GM23338 (cell line): ENCODE data around the gene ZBTB44. TPM values are rescaled to one million over a fixed set of nuclear protein-coding genes. Genes with fewer than 3 reads are reported as not detected.

Experiments used
- ATAC-seq: fragments of 200-7000 bp; cut with Tn5 transposase; 3 replicates; pipeline ENCODE4 v1.9.1; 2020
- DNase-seq: peaks from one replicate; pipeline ENCODE4 v3.0.0-alpha.2; 2015; ENCODE audit warnings: low spot score
- H2AFZ ChIP-seq: fragments of 200-600 bp; sonication (generic); 2 replicates; pipeline ENCODE4 v1.8.0; 2016; ENCODE audit warnings: antibody characterized with exemption, mild to moderate bottlenecking, moderate library complexity
- H3F3A ChIP-seq: fragments of 200-600 bp; sonication (generic); replicated peaks from 2 replicates; pipeline ENCODE4 v1.8.0; 2017; ENCODE audit warnings: antibody characterized with exemption, mixed run types, low read depth
- H3K27ac ChIP-seq: fragments of 200-600 bp; sonication (generic); 2 replicates; pipeline ENCODE4 v1.6.1; 2016; ENCODE audit warnings: low read depth
- H3K27me3 ChIP-seq: fragments of 200-600 bp; sonication (generic); 2 replicates; pipeline ENCODE4 v1.8.0; 2016; ENCODE audit warnings: mild to moderate bottlenecking, mixed run types, moderate library complexity; ENCODE audit not compliant: insufficient read depth
- H3K36me3 ChIP-seq: fragments of 200-600 bp; sonication (generic); 2 replicates; pipeline ENCODE4 v1.8.0; 2016; ENCODE audit warnings: mild to moderate bottlenecking; ENCODE audit not compliant: insufficient read depth
- H3K4me1 ChIP-seq: fragments of 200-600 bp; sonication (generic); 2 replicates; pipeline ENCODE4 v1.8.0; 2016; ENCODE audit warnings: mild to moderate bottlenecking, moderate library complexity; ENCODE audit not compliant: insufficient read depth
- H3K4me2 ChIP-seq: fragments of 200-600 bp; sonication (generic); 2 replicates; pipeline ENCODE4 v1.7.1; 2017; ENCODE audit warnings: mixed run types
- H3K4me3 ChIP-seq: fragments of 200-600 bp; sonication (generic); 2 replicates; pipeline ENCODE4 v1.6.1; 2016; ENCODE audit warnings: mixed run types
- H3K79me2 ChIP-seq: fragments of 200-600 bp; sonication (generic); replicated peaks from 2 replicates; pipeline ENCODE4 v1.8.0; 2017; ENCODE audit warnings: mild to moderate bottlenecking; ENCODE audit not compliant: insufficient read depth
- H3K9me2 ChIP-seq: fragments of 200-600 bp; sonication (generic); 2 replicates; pipeline ENCODE4 v1.8.0; 2017; ENCODE audit not compliant: insufficient read depth
- H4K20me1 ChIP-seq: fragments of 200-600 bp; sonication (generic); replicated peaks from 2 replicates; pipeline ENCODE4 v1.8.0; 2017; ENCODE audit warnings: mild to moderate bottlenecking; ENCODE audit not compliant: insufficient read depth
- H3K27ac Mint-ChIP-seq: 2 replicates; pipeline ENCODE4 v1.8.0; 2020; ENCODE audit warnings: inconsistent platforms, mild to moderate bottlenecking, moderate library complexity, mixed read lengths
- H3K27me3 Mint-ChIP-seq: 3 replicates; pipeline ENCODE4 v1.8.0; 2022; ENCODE audit warnings: low read depth, mild to moderate bottlenecking, moderate library complexity, mixed read lengths, inconsistent platforms; ENCODE audit not compliant: insufficient read depth, poor library complexity
- H3K36me3 Mint-ChIP-seq: 3 replicates; pipeline ENCODE4 v1.8.0; 2021; ENCODE audit warnings: low read depth, mild to moderate bottlenecking, inconsistent platforms, moderate library complexity, mixed read lengths
- H3K4me1 Mint-ChIP-seq: 3 replicates; pipeline ENCODE4 v1.8.0; 2020; ENCODE audit warnings: mild to moderate bottlenecking, inconsistent platforms, mixed read lengths
- H3K4me3 Mint-ChIP-seq: 3 replicates; pipeline ENCODE4 v1.8.0; 2021; ENCODE audit warnings: moderate library complexity, mild to moderate bottlenecking, inconsistent platforms, mixed read lengths
- H3K9me3 Mint-ChIP-seq: 3 replicates; pipeline ENCODE4 v1.8.0; 2020; ENCODE audit warnings: moderate library complexity, mild to moderate bottlenecking, inconsistent platforms, mixed read lengths
- CREB1 ChIP-seq: fragments of 250-450 bp; sonication (Bioruptor Pico); IDR thresholded peaks from 2 replicates; pipeline ENCODE4 v1.5.0; 2020; ENCODE audit warnings: low read depth, mild to moderate bottlenecking, moderate library complexity
- CTCF ChIP-seq, 2 experiments: fragments of 200-600 bp in 1 of 2; sonication (generic) in 1 of 2; conservative IDR thresholded peaks; 2 replicates each; pipeline versions ENCODE4 v1.5.1 to v1.6.1; 2016 to 2017; ENCODE audit warnings: antibody characterized with exemption in 2 of 2, low read depth in 2 of 2, mild to moderate bottlenecking in 2 of 2, moderate library complexity in 1 of 2
- ETS1 ChIP-seq: IDR thresholded peaks from 2 replicates; pipeline ENCODE4 v1.6.1; 2016; ENCODE audit warnings: antibody characterized with exemption
- EZH2 ChIP-seq: fragments of 200-600 bp; sonication (generic); IDR thresholded peaks from one replicate; pipeline ENCODE4 v1.8.0; 2017; ENCODE audit warnings: antibody characterized with exemption, mild to moderate bottlenecking, low read depth; ENCODE audit not compliant: unreplicated experiment
- EZH2phosphoT487 ChIP-seq: fragments of 200-600 bp; sonication (generic); IDR thresholded peaks from one replicate; pipeline ENCODE4 v1.8.1; 2018; ENCODE audit warnings: antibody characterized with exemption; ENCODE audit not compliant: unreplicated experiment
- JUNB ChIP-seq: IDR thresholded peaks from one replicate; pipeline ENCODE4 v1.6.1; 2016; ENCODE audit warnings: antibody characterized with exemption; ENCODE audit not compliant: unreplicated experiment
- NANOG ChIP-seq: IDR thresholded peaks from 2 replicates; pipeline ENCODE4 v1.6.1; 2016; ENCODE audit warnings: antibody characterized with exemption, borderline replicate concordance
- POLR2AphosphoS5 ChIP-seq: IDR thresholded peaks from 2 replicates; pipeline ENCODE4 v1.6.1; 2016; ENCODE audit warnings: antibody characterized with exemption, low read depth
- STAT1 ChIP-seq: IDR thresholded peaks from one replicate; pipeline ENCODE4 v1.6.1; 2016; ENCODE audit warnings: antibody characterized with exemption; ENCODE audit not compliant: unreplicated experiment
- ZNF114 ChIP-seq: fragments of 250-450 bp; sonication (Bioruptor Pico); IDR thresholded peaks from 2 replicates; pipeline ENCODE4 v1.5.0; 2020; ENCODE audit warnings: mild to moderate bottlenecking, moderate library complexity
- ZNF331 ChIP-seq: fragments of 250-450 bp; sonication (Bioruptor Pico); IDR thresholded peaks from 2 replicates; pipeline ENCODE4 v1.5.0; 2020; ENCODE audit warnings: low read depth, mild to moderate bottlenecking, moderate library complexity
- polyA plus RNA-seq: library from polyadenylated mRNA; unstranded; fragments of >200 nt; fragmentation: Nextera tagmentation; extraction: Ambion mirVana; gene quantifications from 2 replicates; pipeline ENCODE4 v1.2.1, GENCODE V29; 2016
- total RNA-seq: library from RNA; depleted of rRNA; stranded (reverse); fragments of >200 nt; shearing (Covaris generic); gene quantifications from 2 replicates; pipeline ENCODE4 v1.2.3, GENCODE V29; 2014
- TF ChIP-seq, protein P1 (sequence below): IDR thresholded peaks from one replicate; pipeline ENCODE4 v1.6.1; 2018; ENCODE audit warnings: antibody characterized with exemption; ENCODE audit not compliant: unreplicated experiment

Gene ZBTB44
- total and polyA plus RNA-seq, 2 experiments from 2014 or later: 61.2 to 102 TPM

GRCh38 chr11:130216591-130217132, 98.1 kb downstream of the ZBTB44 start (continued):
- TF ChIP-seq JUNB (no peak), ZNF114 (CRISPR knock-in tag) (no peak), NANOG (no peak), CREB1 (no peak), CTCF (conservative IDR thresholded peaks at IDR 0.05; ENCODE audit: low read depth in 2 of 2) (no peak), POLR2AphosphoS5 (no peak), ETS1 (no peak), ZNF331 (CRISPR knock-in tag) (no peak), STAT1 (no peak), EZH2 (no peak)
- TF ChIP-seq, protein P1, sequence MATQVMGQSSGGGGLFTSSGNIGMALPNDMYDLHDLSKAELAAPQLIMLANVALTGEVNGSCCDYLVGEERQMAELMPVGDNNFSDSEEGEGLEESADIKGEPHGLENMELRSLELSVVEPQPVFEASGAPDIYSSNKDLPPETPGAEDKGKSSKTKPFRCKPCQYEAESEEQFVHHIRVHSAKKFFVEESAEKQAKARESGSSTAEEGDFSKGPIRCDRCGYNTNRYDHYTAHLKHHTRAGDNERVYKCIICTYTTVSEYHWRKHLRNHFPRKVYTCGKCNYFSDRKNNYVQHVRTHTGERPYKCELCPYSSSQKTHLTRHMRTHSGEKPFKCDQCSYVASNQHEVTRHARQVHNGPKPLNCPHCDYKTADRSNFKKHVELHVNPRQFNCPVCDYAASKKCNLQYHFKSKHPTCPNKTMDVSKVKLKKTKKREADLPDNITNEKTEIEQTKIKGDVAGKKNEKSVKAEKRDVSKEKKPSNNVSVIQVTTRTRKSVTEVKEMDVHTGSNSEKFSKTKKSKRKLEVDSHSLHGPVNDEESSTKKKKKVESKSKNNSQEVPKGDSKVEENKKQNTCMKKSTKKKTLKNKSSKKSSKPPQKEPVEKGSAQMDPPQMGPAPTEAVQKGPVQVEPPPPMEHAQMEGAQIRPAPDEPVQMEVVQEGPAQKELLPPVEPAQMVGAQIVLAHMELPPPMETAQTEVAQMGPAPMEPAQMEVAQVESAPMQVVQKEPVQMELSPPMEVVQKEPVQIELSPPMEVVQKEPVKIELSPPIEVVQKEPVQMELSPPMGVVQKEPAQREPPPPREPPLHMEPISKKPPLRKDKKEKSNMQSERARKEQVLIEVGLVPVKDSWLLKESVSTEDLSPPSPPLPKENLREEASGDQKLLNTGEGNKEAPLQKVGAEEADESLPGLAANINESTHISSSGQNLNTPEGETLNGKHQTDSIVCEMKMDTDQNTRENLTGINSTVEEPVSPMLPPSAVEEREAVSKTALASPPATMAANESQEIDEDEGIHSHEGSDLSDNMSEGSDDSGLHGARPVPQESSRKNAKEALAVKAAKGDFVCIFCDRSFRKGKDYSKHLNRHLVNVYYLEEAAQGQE: no peak

DNA sequence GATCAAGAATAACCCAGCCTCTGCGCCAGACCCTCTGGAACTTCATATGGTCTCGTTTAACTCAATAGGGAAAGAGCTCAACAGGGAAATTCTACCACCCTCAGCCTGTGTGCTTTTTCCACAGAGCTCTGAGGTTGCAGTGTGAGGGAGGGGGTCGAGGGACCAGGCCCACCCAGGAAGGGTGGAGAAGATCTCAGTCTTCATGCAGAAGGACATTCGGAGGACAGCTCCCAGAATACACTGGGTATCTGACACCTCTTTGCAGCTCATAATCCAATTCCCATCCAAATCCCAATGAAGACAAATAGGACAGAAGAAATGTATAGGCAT, 98.5 kb downstream of the ZBTB44 start:
- Histone ChIP-seq H3K79me2 (no peaks in the 10 kb centered on the region), H3K27me3 (no peaks in the 10 kb centered on the region), H3K27ac (no peak overlapping the region), H4K20me1 (no peaks in the 10 kb centered on the region), H3K36me3 (no peaks in the 10 kb centered on the region), H3F3A (no peaks in the 10 kb centered on the region), H3K9me2 (0 out of 2 replicates have a peak, but pooled peaks cover 3% of the 10 kb centered on the region), H3K4me3 (no peak overlapping the region), H2AFZ (no peak overlapping the region), H3K4me2 (no peak overlapping the region), H3K4me1 (peaks cover 10% of the 10 kb centered on the region)
- no peak for DNase-seq
- Mint-ChIP-seq H3K27me3 (peaks cover 14% of the 10 kb centered on the region), H3K27ac (no peak overlapping the region), H3K4me3 (no peak overlapping the region; the same call in 2 of the 3 replicates), H3K9me3 (no peaks in the 10 kb centered on the region), H3K36me3 (no peaks in the 10 kb centered on the region), H3K4me1 (peaks cover 17% of the 10 kb centered on the region)
- ATAC-seq: no peak
- no peak for TF ChIP-seq CREB1
- TF ChIP-seq EZH2: no peak
- TF ChIP-seq, protein P1: no peak
- TF ChIP-seq POLR2AphosphoS5: no peak
- no peak for TF ChIP-seq NANOG
- TF ChIP-seq STAT1: no peak
- no peak for TF ChIP-seq EZH2phosphoT487
